Measurements from ENCODE around the gene FUT7. TPM values are rescaled to one million over a fixed set of nuclear protein-coding genes. Genes with fewer than 3 reads are reported as not detected.
"Not testable (repeated sequence)": the region's sequence is repeated elsewhere in the genome, so short reads cannot be mapped to it uniquely, and the experiment has no call there.

Gene FUT7
- total RNA-seq, 2 experiments from 2014 or later, result 0.06 TPM; not detected in 1

- ChIA-PET POLR2A (no interaction called here), CTCF (interaction anchor here (3.1 kb wide), 1 partner anchor 12 kb away, joined by 10 read pairs; the partner anchor contains the start of gene ABCA2)
Observed at GRCh38 chr9:137017071-137017470, 14.8 kb downstream of the FUT7 start.

- CTCF ChIA-PET, result interaction anchor here (3.1 kb wide), 1 partner anchor 13 kb away, joined by 10 read pairs; the partner anchor contains the start of gene ABCA2
- POLR2A ChIA-PET, result no interaction called here
Observed at GRCh38 chr9:137016436-137016835, 15.5 kb downstream of the FUT7 start.

GRCh38 chr9:137015976-137016375 lies 15.9 kb downstream of the FUT7 start:
- CTCF ChIA-PET, result interaction anchor here (3.1 kb wide), 1 partner anchor 13 kb away, joined by 10 read pairs; the partner anchor contains the start of gene ABCA2
- POLR2A ChIA-PET, result no interaction called here

- CTCF ChIA-PET, result interaction anchor here (3.1 kb wide), 1 partner anchor 13 kb away, joined by 10 read pairs; the partner anchor contains the start of gene ABCA2
- POLR2A ChIA-PET, result no interaction called here
Observed at GRCh38 chr9:137015540-137015930, 16.4 kb downstream of the FUT7 start.

GRCh38 chr9:137014776-137015539 lies 16.9 kb downstream of the FUT7 start:
- ChIA-PET POLR2A (no interaction called here), CTCF (interaction anchor here (3.1 kb wide), 1 partner anchor 14 kb away, joined by 10 read pairs; the partner anchor contains the start of gene ABCA2)

GRCh38 chr9:137014166-137014565 lies 17.7 kb downstream of the FUT7 start:
- ChIA-PET CTCF (interaction anchor here (3.1 kb wide), 1 partner anchor 15 kb away, joined by 10 read pairs; the partner anchor contains the start of gene ABCA2), POLR2A (no interaction called here)

GRCh38 chr9:137013571-137013940 lies 18.3 kb downstream of the FUT7 start:
- POLR2A ChIA-PET, result no interaction called here
- CTCF ChIA-PET, result no interaction called here

GRCh38 chr9:137012694-137013570 lies 19.0 kb downstream of the FUT7 start:
- CTCF ChIA-PET, result no interaction called here
- POLR2A ChIA-PET, result no interaction called here

- CTCF ChIA-PET, result no interaction called here
- POLR2A ChIA-PET, result no interaction called here
Observed at GRCh38 chr9:137011907-137012675, 19.8 kb downstream of the FUT7 start.

DNA sequence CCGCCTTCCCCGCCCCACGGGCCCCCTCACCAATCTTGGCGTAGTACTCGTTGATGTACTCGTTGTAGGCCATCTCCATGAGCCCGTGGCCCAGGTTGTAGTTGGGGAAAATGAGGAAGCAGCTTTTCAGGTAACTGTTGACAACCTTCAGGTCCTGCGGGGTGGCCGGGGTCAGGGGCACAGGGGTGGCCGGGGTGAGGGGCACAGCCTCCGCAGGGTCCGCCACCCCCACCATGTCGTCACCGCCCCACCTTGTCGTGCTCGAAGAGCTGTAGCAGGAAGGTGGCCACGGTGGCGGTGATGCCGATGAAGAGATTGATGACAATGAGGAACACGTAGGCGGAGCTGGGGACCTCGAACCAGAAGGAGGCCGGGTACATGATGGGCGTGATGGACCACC lies 20.7 kb downstream of the FUT7 start:
- CTCF ChIA-PET, result interaction anchor here (1.3 to 1.8 kb wide), 2 partner anchors 18 to 23 kb away, joined by 4 to 5 read pairs; no protein-coding TSS in a partner anchor
- POLR2A ChIA-PET, result interaction anchor here (0.6 kb wide), 1 partner anchor 24 kb away, joined by 3 read pairs; no protein-coding TSS in a partner anchor

GRCh38 chr9:137009938-137010732 lies 21.8 kb downstream of the FUT7 start:
- ChIA-PET CTCF (interaction anchor here (0.9 to 1.8 kb wide), 3 partner anchors 19 to 37 kb away, joined by 3 to 5 read pairs (median 4); no protein-coding TSS in a partner anchor), POLR2A (no interaction called here)

DNA sequence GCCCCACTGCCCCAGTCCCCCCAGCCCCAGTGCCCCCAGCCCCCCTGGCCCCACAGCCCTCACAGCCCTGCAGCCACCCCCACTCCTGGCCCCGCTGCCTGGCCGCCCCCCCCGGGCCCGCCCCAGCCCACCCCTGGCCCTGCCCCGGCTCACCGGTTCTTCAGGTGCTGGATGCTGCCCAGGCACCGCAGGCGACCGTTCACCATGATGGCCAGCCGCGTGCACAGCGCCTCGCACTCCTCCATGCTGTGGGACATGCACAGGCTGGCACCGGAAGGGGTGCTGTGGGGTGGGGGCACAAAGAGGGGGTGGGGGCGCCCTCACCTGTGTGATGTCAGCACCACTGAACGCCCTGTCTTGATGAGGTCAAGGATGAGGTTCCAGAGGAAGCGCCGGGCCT lies 22.7 kb downstream of the FUT7 start:
- ChIA-PET CTCF (interaction anchor here (0.9 kb wide), 1 partner anchor 38 kb away, joined by 3 read pairs; no protein-coding TSS in a partner anchor), POLR2A (no interaction called here)

DNA sequence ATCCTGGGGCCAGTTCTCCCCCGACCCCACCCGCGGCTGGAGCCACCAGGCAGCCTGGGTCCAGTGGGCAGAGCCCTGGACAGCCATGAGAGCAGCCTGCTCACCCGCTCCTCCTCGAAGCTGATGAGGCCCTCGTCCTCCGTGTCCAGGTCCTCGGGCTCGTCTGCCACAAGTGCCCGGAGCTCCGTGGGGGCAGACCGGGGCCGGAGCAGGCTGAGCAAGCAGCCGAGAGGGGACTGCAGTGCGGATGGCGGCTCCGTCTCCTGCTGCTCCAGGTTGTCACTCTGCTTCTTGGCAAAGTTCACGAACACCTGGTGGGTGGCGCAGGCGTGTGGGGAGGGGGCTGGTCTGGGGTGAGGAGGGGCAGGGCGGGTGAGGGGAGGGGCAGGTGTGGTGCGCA lies 23.6 kb downstream of the FUT7 start:
- ChIA-PET CTCF (no interaction called here), POLR2A (no interaction called here)

- POLR2A ChIA-PET, result no interaction called here
- CTCF ChIA-PET, result interaction anchor here (1.1 to 3.2 kb wide), 2 partner anchors 27 to 60 kb away, joined by 3 to 10 read pairs; no protein-coding TSS in a partner anchor
Observed at GRCh38 chr9:137007816-137008270, 24.0 kb downstream of the FUT7 start.

DNA sequence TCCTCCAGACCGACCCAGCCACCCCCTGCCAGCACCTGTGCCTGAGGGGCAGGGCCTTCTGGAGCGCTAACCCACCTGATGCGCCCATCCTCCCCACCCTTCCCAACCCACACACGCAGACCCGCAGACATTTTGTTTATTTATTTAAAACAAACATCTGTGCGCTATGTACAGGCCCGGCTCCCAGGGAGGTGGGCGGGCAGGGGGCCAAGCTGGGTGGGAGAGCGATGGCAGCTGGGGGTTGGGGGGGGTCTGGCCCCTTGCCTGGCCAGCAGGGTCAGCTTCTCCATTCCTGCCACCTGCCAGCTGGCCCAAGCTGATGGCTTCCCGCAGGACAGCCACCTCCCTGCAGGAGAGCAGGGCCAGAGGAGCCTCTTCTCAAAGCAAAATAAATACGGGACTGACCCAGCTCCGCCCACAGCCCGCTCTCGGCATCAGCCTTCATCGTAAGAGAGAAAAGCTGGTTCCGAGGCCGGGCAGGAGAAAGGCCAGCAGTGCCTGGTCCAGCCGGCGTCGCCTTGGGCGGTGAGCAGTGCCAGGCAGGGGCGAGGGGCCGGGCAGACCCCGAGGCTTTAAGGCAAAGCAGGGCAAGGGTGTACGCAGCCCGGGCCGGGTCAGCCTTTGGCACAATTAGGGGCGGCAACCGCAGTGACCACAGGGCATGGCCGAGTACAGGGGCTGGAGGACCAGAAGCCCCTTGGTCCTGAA lies 24.6 kb downstream of the FUT7 start:
- ChIA-PET CTCF (interaction anchor here (1.1 to 3.2 kb wide), 3 partner anchors 22 to 59 kb away, joined by 3 to 10 read pairs (median 5); no protein-coding TSS in a partner anchor), POLR2A (interaction anchor here (1.1 kb wide), 1 partner anchor 16 kb away, joined by 4 read pairs; no protein-coding TSS in a partner anchor)

- CTCF ChIA-PET, result interaction anchor here (1.1 to 3.2 kb wide), 3 partner anchors 23 to 58 kb away, joined by 3 to 10 read pairs (median 5); no protein-coding TSS in a partner anchor
- POLR2A ChIA-PET, result interaction anchor here (1.1 kb wide), 1 partner anchor 15 kb away, joined by 4 read pairs; no protein-coding TSS in a partner anchor
Observed at GRCh38 chr9:137006116-137007003, 25.5 kb downstream of the FUT7 start.

DNA sequence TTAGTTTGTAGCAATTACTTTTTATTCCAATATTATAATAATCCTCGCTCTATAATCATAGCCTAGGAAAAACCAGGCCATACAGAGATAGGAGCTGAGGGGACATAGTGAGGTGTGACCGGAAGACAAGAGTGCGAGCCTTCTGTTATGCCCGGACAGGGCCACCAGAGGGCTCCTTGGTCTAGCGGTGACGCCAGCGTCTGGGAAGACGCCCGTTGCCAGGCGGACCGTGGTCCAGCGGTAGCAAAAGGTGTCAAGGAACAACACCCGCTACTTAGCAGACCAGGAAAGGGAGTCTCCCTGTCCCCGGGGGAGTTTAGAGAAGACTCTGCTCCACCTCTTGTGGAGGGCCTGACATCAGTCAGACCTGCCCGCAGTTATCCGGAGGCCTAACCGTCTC lies 27.6 kb downstream of the FUT7 start:
- POLR2A ChIA-PET, result not testable (repeated sequence)
- CTCF ChIA-PET, result interaction anchor here (1.4 to 1.6 kb wide), 2 partner anchors 25 to 31 kb away, joined by 3 read pairs; no protein-coding TSS in a partner anchor

All from activated CD8-positive, alpha-beta memory T cell treated with anti-CD3 and anti-CD28 coated beads for 36 hours (primary cell).